ENCODE data around the gene KIDINS220.

The KIDINS220 gene

DNA sequence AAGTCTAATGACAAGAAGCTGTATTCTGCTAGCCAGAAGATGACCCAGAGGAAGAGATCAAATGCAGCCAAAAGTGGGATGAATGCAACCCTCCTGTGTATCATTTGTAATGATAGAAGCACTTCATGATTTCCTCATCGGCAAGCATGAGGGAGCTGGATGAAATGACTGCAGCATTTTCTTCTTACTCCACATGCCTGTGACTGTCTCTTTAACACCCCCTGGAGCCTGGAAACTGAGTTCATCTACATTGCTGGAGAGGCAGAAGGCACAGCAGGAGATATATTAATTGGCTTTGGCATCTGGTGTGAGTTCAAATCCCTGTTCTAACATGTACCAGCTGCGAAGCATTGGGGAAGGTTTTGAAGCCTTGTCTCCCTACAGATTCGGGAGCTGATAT lies 117.9 kb downstream of the KIDINS220 start:
- H3K4me3 ChIP-seq (ENCODE audit: low read depth, low read length), result no peak overlapping the region

DNA sequence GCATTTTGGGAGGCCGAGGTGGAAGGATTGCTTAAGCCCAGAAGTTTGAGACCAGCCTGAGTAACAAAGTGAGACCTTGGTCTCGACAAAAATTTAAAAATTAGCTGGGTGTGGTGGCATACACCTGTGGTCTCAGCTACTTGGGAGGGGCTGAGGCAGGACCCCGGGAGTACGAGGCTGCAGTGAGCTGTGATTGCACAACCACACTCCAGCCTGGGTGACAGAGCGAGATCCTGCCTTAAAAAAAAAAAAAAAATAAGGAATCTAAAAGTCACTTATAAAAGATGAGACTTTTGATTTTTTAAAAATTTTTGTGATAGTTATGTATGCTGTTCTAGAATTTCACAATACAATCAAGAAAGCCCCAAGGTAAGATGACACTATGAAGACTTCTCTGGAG lies 122.4 kb downstream of the KIDINS220 start:
- no peak overlapping the region for H3K4me3 ChIP-seq (ENCODE audit: low read depth, low read length)
- DNase-seq (ENCODE audit: low read depth), result no peak

More for the DNA sequence above, 117.9 kb downstream of the KIDINS220 start:
- DNase-seq (ENCODE audit: low read depth), result peak; percentile 23

DNA sequence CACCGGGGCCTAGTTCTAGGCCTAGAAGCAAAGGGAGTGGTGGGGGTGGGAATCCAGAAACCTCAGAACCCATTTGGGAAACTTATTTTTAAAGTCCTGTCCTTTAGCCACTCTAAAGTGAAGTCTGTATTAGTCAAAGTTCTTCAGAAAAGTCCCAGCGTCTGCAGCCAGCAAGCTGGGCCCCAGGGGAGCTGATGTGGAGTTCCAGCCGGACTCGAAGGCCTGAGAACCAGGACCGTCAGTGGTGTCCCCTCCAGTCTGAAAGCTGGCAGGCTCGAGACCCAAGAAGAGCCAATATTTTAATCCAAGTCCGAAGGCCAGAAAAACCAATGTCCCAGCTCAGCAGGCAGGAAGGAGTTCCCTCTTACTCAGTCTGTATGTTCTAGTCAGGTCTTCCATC lies 123.1 kb downstream of the KIDINS220 start:
- no peak overlapping the region for H3K4me3 ChIP-seq (ENCODE audit: low read depth, low read length)
- no peak for DNase-seq (ENCODE audit: low read depth)

DNA sequence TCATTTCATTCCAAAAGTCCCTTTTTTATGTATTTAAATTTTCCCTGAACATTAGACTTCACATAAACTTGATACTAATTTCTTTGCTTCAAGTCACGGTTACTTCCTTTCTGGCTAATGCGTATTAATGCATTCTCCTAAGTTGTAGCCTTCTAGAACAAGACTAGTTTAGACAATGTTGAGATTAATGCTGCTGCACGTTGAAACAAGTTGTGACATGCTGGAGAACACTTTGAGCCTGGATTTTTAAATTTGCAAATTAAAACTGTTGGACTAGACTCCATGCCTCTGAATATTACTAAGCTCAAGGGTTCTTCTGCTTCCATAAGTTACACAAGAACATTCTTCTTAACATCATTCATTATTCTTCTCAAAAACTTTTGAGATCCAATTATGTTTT lies 126.5 kb downstream of the KIDINS220 start:
- DNase-seq (ENCODE audit: low read depth), result no peak
- no peak overlapping the region for H3K4me3 ChIP-seq (ENCODE audit: low read depth, low read length)

DNA sequence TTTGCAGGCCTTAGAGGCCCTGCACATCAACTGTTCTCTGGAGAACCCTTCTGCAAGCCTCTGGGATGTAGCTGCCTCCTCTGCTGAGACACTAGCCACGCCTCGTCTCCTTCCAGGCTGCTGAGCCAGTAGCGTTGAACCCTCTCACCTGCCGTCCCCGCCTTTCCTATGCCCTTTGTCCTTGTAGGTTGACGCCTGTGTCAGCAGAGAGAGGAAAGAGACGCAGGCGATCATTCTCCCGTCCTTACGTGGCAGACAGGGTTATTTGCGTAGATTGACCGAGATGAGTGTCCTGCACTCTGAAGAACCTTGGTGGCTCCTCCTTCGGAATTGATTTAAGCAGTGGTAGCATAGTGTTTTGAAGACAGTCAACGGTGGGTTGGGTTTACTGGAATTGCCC lies 127.8 kb downstream of the KIDINS220 start:
- H3K4me3 ChIP-seq (ENCODE audit: low read depth, low read length), result no peak overlapping the region
- no peak for DNase-seq (ENCODE audit: low read depth)

DNA sequence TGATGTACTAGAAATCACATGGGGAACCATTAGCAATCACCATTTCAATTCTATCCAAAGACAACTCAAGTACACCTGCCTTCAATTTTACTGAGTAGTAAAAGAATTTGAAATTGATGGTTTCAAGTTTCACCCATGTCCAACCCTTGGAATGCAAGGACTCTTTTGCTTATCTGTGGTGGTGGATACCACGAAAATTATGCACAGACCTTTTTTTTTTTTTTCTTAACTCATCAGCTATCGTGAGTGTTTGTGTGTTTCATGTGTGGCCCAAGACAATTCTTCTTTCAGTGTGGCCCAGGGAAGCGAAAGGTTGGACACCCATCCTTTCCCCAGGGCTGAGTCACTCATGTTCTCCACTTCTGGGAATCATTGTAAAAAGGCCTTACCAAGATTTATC lies 132.5 kb downstream of the KIDINS220 start:
- H3K4me3 ChIP-seq (ENCODE audit: low read depth, low read length), result no peak overlapping the region
- no peak for DNase-seq (ENCODE audit: low read depth)

DNA sequence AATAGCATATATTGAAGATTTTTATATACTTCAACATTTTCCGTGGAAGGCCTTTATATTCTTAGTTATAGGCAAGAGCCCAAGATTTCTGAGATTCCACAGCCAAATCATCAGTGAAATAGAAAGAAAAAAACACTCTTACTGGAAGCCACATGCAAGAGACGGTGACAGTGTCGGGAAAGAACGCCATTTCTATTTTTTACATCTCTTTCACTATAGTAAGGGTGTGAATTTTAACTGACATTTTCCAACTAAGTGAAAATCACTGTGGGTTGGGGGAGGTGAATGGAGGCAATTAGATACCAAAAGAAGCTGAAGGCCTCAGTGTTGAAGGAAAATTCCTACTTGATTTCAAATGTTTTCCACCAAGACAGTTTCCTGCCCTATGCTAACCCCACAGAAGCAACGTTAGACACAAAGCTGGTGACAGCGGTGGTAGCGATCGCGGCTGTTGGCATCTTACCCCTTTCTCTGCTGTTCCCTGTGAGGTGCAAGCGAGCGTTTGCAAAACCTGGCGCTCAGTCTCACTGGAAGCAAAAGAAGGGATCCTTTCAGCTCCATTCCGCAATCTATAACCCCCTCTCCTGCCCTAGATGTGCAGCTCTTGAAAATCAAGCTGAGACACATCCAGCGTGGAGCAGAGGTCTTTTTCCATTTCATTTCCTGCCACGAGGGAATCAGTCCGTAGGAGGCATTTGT lies 135.6 kb downstream of the KIDINS220 start:
- no peak overlapping the region for H3K4me3 ChIP-seq (ENCODE audit: low read depth, low read length)
- no peak for DNase-seq (ENCODE audit: low read depth)

DNA sequence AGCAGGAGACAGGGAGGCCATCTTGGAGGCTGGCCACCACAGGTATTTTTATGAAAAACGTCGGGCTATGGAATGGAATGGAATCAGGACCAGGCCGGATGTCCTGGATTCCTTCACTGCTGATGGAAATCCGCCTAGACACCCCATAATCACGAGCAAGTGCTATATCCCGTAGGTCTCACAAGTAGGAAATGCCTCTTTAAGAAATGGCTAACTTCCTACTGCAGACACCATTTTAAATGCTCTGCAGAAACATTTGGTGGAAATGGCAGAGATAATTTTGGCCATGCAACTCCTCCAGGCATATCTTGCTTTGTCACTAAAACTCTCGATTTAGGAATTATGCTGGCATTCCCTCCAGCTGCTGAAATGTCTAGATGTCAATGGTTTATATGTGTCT lies 137.6 kb downstream of the KIDINS220 start:
- no peak for DNase-seq (ENCODE audit: low read depth)
- H3K4me3 ChIP-seq (ENCODE audit: low read depth, low read length), result no peak overlapping the region

DNA sequence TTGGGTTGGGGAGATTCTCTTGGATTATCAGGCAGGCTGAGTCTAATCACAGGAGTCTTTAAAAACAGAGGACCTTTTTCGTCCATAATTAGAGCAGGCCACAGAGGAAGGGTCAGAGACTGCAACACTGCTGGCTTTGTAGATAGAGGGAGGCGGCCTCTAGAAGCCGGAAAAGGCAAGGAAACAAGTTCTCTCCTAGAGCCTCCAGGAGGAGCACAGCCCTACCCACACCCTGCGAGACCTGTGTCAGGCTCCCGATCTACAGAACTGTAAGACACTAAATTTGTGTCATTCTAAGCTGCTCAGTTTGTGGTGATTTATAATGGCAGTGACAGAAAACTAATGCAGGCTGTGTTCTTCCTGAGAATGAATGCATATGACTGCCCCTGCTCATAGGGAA lies 140.2 kb downstream of the KIDINS220 start:
- DNase-seq (ENCODE audit: low read depth), result no peak
- H3K4me3 ChIP-seq (ENCODE audit: low read depth, low read length), result no peak overlapping the region

DNA sequence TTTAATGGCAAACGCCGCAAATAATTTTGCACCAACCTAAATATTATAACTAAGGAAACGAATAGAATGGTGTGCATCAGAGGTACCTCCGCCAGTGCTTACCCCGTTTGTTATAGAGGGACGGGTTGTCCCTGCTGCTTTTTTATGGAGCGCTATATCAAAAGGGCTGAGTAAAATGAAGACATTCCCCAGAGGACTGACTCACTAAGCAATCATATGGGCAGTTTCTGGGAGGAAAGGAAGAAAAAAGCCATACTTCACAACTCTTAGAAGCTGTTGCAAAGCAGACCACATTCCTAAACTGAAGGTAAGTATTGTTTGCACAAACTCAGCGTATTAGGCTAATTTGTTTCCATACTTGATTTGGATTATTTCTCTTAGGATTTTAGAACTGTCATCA lies 142.7 kb downstream of the KIDINS220 start:
- DNase-seq (ENCODE audit: low read depth), result peak; percentile 56
- H3K4me3 ChIP-seq (ENCODE audit: low read depth, low read length), result no peak overlapping the region

DNA sequence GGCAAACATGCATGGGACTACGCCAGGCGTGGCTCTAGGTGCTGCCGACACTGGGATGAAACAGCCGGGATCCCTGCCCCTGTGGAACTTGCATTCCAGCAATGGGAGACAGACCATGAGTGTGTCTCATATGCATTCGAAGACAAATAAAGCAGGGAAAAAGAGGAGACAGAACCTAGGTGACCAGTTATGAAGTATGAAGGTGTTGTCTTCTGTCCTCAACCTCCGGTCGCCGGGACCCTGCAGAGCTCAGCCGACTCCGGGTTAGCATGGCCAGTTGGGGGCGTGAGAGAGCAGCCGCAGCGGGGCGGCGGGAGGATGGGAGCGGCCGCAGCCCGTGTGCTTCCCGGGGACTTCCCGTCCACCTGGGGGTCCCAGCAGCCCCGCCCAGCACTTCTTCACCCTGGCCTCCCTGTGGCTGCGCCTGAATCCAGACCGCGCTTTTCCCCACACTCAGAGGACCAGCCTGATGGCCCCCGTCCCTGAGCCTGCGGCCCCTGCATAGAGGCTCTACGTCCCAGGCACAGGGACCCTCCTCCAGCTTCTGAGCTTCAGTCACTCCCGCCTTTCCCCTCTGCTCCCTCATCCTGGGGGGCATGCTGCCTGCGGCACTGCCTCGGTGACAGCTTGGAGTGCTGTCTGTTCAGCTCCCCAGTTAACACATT lies 144.1 kb downstream of the KIDINS220 start:
- peak overlapping the region; percentile 16 for H3K4me3 ChIP-seq (ENCODE audit: low read depth, low read length)
- DNase-seq (ENCODE audit: low read depth), result no peak

DNA sequence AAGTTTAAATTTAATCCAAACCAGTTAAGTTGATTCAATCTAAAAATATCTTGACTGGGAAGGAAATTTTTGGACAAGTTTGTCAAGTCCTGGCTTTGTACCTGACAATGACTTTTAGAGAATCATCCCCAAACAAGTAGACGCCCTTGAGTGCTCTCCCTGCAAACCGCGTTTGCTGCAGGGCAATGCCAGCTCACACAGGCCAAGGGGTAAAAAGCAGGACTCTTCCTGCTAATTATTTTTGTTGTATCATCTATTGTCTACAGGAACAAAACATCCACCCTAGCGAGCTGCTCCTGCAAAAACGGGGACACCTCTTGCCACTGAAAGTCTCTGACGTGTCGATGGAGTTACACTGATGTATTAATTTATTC lies 144.6 kb downstream of the KIDINS220 start:
- no peak for DNase-seq (ENCODE audit: low read depth)

DNA sequence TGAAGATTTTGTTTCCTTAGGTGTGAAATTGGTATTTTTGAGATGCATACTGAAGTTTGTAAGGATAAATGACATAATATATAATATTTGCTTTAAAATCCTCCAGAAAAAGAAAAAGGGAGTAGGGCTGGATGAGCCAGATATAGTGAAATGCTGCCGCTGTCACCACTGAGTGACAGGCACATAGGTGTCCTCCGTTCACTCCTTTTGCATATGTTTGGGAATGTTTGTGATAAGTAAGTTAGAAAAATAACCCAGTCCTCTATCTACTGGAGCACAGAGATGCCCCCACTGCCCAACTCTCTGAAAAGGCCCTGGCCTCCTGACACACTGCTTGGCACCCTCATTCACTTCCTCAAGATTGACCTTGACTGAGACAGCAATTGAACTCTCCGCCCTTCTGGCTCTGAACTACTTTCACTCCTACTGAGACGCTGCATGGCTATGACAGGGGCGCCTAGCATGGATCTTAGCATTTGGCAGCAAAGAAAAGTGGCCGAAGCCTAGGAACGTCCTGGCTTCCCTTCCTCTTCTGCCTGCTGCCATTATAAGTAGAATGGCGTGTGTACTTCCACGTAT lies 145.5 kb downstream of the KIDINS220 start:
- DNase-seq (ENCODE audit: low read depth), result no peak
- no peak overlapping the region for H3K4me3 ChIP-seq (ENCODE audit: low read depth, low read length)

More for the DNA sequence above, 144.6 kb downstream of the KIDINS220 start:
- no peak overlapping the region for H3K4me3 ChIP-seq (ENCODE audit: low read depth, low read length)

DNA sequence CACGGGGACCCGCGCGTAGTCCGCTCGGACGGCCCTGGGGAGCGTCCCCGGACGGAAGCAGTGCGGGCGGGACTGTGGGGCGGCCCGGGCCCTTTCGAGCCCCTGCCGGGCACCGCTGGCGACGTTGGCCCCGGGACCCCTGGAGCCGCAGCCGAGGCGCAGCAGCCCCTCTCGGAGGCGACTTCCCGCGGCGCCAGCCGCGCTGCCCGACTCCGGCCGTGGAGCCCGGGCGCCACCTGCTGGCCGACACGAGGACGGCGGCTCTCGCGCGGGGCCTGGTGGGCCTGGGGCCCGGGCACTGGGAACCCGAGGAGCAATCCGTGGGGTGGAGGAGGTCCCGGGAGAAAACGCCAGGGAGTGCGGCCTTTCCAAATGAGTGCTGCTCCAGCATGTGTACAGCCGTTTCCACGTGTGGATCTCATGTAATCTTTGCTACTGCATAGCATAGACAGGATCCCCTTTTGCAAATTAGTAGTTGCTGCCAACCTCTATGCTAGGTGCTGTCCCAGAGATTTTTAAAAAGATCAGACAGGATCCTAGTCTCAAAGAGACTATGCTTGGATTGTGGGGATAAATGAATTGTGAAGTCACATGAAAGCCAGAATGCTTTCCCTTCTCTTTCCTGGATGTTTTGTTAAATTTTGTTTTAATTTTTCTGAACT lies 151.6 kb downstream of the KIDINS220 start:
- no peak for DNase-seq (ENCODE audit: low read depth)
- H3K4me3 ChIP-seq (ENCODE audit: low read depth, low read length), result peak overlapping the region; percentile 76

DNA sequence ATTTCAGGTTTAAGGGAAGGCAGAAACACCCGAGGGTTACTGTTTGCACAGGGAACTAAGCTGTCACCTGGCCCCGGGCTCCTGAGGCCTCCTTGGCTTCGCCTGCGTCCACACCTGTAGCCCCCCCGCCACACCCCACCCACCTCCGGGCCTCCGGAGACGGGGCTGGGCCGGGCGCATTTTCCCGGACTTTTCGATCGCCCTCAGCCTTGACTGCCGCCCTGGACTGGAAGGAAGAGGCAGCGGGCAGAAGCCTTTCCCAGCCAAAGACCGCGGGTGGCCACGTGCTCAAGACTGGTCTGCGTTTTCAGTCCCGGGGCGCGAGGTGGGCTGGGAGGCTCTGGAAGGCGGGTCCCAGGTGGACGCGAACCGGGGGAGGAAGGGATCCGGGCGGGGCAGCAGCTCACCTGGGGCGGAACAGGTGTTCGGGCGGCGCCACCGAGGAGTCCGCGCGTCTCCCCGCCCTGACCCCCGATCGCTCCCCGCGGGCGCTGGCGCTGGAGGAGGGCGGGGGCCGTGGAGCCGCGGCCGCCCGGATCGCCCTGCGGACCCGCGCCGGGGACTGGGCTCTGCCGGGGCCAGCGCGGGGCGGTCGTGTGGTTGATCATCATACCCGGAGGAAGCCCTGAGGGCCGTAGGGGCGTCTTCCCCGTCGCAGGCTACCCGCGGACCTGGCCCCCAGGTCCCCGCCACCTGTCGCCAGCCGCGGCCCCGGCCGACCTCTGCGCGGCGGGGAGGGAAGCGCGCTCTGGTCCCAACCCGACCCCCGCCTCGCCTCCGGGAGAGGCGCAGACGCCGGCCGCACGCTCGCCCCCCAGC lies 152.3 kb downstream of the KIDINS220 start:
- peak overlapping the region; percentile 76 for H3K4me3 ChIP-seq (ENCODE audit: low read depth, low read length)
- DNase-seq (ENCODE audit: low read depth), result no peak

DNA sequence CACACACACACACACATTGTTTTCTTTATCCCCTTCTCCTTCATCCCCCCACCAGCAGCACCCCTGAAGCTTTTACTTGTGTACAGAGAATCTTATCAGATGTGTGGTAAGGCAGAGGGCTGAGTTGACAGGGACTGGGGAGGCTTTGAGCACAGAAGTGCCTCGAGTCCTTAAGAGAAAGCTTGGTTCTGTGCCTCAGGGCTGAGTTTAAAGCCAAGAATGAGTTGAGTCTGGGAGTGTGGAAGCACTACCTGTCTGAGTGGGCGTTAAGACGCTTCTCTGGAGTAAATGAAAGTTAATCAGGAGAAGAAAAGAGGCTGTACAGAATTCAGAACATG lies 152.9 kb downstream of the KIDINS220 start:
- peak overlapping the region; percentile 76 for H3K4me3 ChIP-seq (ENCODE audit: low read depth, low read length)
- no peak for DNase-seq (ENCODE audit: low read depth)

DNA sequence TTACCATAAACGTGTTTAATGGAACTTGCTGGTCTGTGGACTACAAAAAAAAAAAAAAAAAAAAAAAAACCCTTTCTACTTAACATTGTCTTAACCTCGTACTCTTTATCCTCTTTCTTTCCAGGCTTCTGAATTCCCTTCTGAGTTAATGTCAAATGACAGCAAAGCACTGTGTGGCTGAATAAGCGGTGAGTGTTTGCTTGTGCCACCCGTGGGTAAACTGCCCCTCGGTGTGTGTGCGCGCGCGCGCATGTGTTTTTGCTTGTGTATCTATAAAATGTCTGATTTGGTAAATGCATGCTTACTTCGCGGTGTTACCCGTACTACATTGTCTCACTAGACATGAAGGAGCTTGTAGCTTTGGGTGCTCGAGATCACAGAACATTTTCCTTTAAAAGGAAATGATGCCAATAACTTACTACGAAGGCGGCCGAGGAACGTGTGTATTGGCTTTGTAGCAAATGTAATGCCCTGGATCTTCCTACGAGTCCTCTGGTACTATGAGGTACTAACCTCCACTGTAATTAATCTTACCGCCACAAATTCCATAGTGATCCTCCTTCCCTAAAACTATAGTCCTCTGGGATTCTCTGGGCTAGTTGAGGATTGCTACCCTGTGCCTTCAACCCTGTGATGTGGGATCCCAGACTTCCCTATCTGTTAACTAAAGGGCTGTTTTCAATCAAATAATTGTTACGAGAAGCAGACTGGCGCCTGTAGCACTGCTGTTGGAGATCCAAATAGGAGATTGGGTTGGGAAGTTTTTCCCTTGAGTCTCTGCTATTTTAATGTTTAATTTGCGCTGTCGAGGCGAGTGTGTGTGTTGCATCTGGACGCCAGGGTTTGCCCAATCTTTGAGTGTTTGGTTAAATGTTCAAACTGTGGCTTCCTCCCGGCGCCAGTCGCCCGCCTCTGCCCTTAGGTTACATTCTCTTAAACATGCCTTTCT lies 154.4 kb downstream of the KIDINS220 start:
- peak overlapping the region; percentile 76 for H3K4me3 ChIP-seq (ENCODE audit: low read depth, low read length)
- no peak for DNase-seq (ENCODE audit: low read depth)

DNA sequence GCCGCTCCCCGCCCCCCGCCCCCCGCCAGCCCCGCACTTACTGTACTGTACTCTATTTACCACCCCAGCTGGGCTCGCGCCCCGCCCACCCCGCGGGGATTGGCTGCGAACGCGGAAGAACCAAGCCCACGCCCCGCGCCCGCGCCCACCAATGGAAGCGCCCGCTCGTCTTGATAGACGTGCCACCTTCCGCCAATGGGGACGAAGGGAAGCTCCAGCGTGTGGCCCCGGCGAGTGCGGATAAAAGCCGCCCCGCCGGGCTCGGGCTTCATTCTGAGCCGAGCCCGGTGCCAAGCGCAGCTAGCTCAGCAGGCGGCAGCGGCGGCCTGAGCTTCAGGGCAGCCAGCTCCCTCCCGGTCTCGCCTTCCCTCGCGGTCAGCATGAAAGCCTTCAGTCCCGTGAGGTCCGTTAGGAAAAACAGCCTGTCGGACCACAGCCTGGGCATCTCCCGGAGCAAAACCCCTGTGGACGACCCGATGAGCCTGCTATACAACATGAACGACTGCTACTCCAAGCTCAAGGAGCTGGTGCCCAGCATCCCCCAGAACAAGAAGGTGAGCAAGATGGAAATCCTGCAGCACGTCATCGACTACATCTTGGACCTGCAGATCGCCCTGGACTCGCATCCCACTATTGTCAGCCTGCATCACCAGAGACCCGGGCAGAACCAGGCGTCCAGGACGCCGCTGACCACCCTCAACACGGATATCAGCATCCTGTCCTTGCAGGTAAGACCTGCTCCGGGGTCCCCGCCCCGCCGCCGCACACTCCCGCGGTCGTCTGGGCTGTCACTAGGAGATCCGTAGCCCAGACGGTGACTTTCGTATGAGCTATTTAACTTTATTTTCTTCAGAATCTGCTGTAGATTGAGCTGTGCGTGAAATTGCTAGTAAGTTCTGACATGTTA lies 155.4 kb downstream of the KIDINS220 start, which contains the start of gene ID2:
TSS of gene ID2 (plus strand) at position 271 of the 907 bp plus-strand sequence. CDS start at position 381, 110 bp downstream.
- peak; percentile 94 for DNase-seq (ENCODE audit: low read depth)

More for the DNA sequence above, 155.4 kb downstream of the KIDINS220 start, which contains the start of gene ID2:
- H3K4me3 ChIP-seq (ENCODE audit: low read depth, low read length), result peak within 1 kb of the TSS; percentile 76
